Occipital lobe (tissue), 2 donors: ENCODE results near the gene FAM120B. TPM values are rescaled to one million over a fixed set of nuclear protein-coding genes. Genes with fewer than 3 reads are reported as not detected.

Experiments used
- DNase-seq: peaks from one replicate; lab custom pipeline; 2025; lab: John Stamatoyannopoulos, UW
- total RNA-seq: library from RNA; depleted of rRNA; stranded (reverse); fragments of >200 nt; gene quantifications from one replicate; pipeline ENCODE4 v1.2.3, GENCODE V29; 2014

Gene FAM120B
- total RNA-seq, 1 donor from 2014 or later: 62.4 TPM

- DNase-seq: no peak
Observed at GRCh38 chr6:170443151-170443662, 136.6 kb downstream of the FAM120B start.

GRCh38 chr6:170444056-170444591 is 137.6 kb downstream of the FAM120B start:
- DNase-seq: no peak

- DNase-seq: no peak
Observed at GRCh38 chr6:170444811-170445211, 138.3 kb downstream of the FAM120B start.

GRCh38 chr6:170445487-170445886 is 138.9 kb downstream of the FAM120B start:
- DNase-seq: no peak

- DNase-seq: no peak
Observed at GRCh38 chr6:170445971-170446370, 139.4 kb downstream of the FAM120B start.

GRCh38 chr6:170446841-170447560 is 140.4 kb downstream of the FAM120B start:
- DNase-seq: no peak

- no peak for DNase-seq
Observed at GRCh38 chr6:170447561-170447930, 141.0 kb downstream of the FAM120B start.

- no peak for DNase-seq
Observed at GRCh38 chr6:170448317-170448716, 141.8 kb downstream of the FAM120B start.

- no peak for DNase-seq
Observed at GRCh38 chr6:170448751-170449630, 142.4 kb downstream of the FAM120B start.

- no peak for DNase-seq
Observed at GRCh38 chr6:170449835-170450753, 143.5 kb downstream of the FAM120B start.

- no peak for DNase-seq
Observed at GRCh38 chr6:170450916-170451761, 144.6 kb downstream of the FAM120B start.

- no peak for DNase-seq
Observed at GRCh38 chr6:170451762-170452651, 145.4 kb downstream of the FAM120B start.

- no peak for DNase-seq
Observed at GRCh38 chr6:170452767-170453545, 146.4 kb downstream of the FAM120B start.

- no peak for DNase-seq
Observed at GRCh38 chr6:170453586-170454511, 147.3 kb downstream of the FAM120B start.

- no peak for DNase-seq
Observed at GRCh38 chr6:170454512-170455285, 148.1 kb downstream of the FAM120B start.

GRCh38 chr6:170455335-170455979 is 148.9 kb downstream of the FAM120B start:
- no peak for DNase-seq
